ENCODE results near the gene ZMYND8.

- TF ChIP-seq CTCF (IDR thresholded peaks at IDR 0.05) (no peak), POLR2AphosphoS5 (IDR thresholded peaks at IDR 0.05; ENCODE audit: low read depth, low read length) (no peak), REST (IDR thresholded peaks at IDR 0.05; ENCODE audit: insufficient read depth in 1 of 2, low read depth in 2 of 2, low read length in 1 of 2) (no peak), SIN3A (IDR thresholded peaks at IDR 0.05; ENCODE audit: borderline replicate concordance, insufficient read depth, low read depth, low read length) (no peak)
Measured at GRCh38 chr20:47241345-47241781, 115.1 kb downstream of the ZMYND8 start.

Data from Panc1 (cell line).